ENCODE results near the gene FYB1.
"Not testable (repeated sequence)": the region's sequence is repeated elsewhere in the genome, so short reads cannot be mapped to it uniquely, and the experiment has no call there.

The FYB1 gene

GRCh38 chr5:39226100-39226451 is 6.7 kb upstream of the FYB1 start:
- DNase-seq (ENCODE audit: low read depth): no peak
- no peak overlapping the region for H3K4me3 ChIP-seq (ENCODE audit: low read depth, low read length)
- no peak for TF ChIP-seq POLR2A (IDR thresholded peaks at IDR 0.05; ENCODE audit: extremely low read depth, insufficient read length)
- TF ChIP-seq MYC (IDR thresholded peaks at IDR 0.05; ENCODE audit: low read depth, low read length): no peak
- peak; percentile 3; the same call in 1 of the 2 replicates for TF ChIP-seq MAX (IDR thresholded peaks at IDR 0.05; ENCODE audit: low read depth, low read length)

GRCh38 chr5:39225405-39226099 is 6.2 kb upstream of the FYB1 start:
- TF ChIP-seq MYC (IDR thresholded peaks at IDR 0.05; ENCODE audit: low read depth, low read length) (no peak), MAX (IDR thresholded peaks at IDR 0.05; ENCODE audit: low read depth, low read length) (0 out of 2 replicates have a peak, but pooled peaks have one; percentile 33), POLR2A (IDR thresholded peaks at IDR 0.05; ENCODE audit: extremely low read depth, insufficient read length) (no peak)
- TF ChIP-seq, protein P1, sequence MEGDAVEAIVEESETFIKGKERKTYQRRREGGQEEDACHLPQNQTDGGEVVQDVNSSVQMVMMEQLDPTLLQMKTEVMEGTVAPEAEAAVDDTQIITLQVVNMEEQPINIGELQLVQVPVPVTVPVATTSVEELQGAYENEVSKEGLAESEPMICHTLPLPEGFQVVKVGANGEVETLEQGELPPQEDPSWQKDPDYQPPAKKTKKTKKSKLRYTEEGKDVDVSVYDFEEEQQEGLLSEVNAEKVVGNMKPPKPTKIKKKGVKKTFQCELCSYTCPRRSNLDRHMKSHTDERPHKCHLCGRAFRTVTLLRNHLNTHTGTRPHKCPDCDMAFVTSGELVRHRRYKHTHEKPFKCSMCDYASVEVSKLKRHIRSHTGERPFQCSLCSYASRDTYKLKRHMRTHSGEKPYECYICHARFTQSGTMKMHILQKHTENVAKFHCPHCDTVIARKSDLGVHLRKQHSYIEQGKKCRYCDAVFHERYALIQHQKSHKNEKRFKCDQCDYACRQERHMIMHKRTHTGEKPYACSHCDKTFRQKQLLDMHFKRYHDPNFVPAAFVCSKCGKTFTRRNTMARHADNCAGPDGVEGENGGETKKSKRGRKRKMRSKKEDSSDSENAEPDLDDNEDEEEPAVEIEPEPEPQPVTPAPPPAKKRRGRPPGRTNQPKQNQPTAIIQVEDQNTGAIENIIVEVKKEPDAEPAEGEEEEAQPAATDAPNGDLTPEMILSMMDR (IDR thresholded peaks at IDR 0.05; ENCODE audit: low read depth, low read length): no peak
- H3K4me3 ChIP-seq (ENCODE audit: low read depth, low read length): no peak overlapping the region
- DNase-seq (ENCODE audit: low read depth): peak; percentile 73

DNA sequence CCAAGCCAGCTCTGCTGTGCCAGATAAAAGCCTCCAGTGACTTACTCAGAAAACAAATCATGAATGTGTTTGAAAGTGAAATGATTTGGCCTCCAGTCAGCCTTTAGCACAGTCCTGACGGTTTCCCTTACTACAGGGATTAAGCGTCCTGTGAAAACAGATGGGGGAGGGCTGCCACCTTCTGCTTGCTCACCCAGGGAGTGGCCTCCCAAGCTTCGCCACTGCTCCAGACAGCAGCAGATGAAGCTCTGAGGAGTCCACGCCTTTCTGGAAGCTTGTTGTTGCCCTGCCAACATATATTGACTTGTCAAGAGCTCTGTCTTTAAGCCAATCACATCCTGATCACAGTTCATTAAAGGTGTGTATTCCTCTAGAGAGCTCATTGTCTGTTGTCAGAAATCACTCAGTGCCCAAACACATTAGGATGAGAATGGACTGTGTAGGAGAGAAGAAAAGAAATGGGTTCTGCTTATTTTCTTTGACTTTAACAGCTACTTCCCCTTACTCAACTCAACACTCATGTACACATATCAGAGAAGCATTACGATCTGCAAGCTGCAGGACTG is 4.9 kb upstream of the FYB1 start:
- peak; percentile 67 for DNase-seq (ENCODE audit: low read depth)
- H3K4me3 ChIP-seq (ENCODE audit: low read depth, low read length): no peak overlapping the region
- no peak for TF ChIP-seq POLR2A (IDR thresholded peaks at IDR 0.05; ENCODE audit: extremely low read depth, insufficient read length)
- TF ChIP-seq MYC (IDR thresholded peaks at IDR 0.05; ENCODE audit: low read depth, low read length): no peak
- TF ChIP-seq, protein P1 (IDR thresholded peaks at IDR 0.05; ENCODE audit: low read depth, low read length): no peak
- no peak for TF ChIP-seq MAX (IDR thresholded peaks at IDR 0.05; ENCODE audit: low read depth, low read length)

DNA sequence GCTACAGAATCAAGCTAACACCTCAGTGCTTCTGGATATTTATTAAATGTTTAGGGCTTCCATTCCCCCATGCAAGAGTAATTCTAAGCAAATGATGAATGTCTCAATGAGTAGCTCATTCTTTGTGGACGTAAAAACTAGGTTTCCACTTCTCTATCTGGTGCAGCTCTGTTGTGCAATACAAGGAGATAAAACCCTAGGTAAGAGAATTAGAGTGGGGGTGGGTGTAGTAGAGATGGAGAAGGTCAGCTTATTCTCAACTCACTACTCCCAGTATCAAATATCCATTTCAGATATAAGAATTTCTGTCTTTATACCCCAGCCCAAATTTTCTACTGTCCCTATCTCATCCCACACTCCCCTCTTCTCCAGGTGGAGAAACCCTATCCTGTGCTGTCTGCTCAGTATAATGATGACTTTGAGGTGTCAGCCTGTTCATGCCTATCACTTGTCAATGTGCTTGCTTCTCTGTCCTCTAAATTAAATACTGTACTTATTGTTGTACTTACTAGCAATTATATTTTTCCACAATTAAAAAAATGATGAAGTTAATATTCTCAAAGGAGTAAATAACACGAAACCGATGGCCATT is 4.3 kb upstream of the FYB1 start:
- no peak overlapping the region for H3K4me3 ChIP-seq (ENCODE audit: low read depth, low read length)
- no peak for TF ChIP-seq POLR2A (IDR thresholded peaks at IDR 0.05; ENCODE audit: extremely low read depth, insufficient read length)
- TF ChIP-seq, protein P1 (IDR thresholded peaks at IDR 0.05; ENCODE audit: low read depth, low read length): no peak
- no peak for TF ChIP-seq MYC (IDR thresholded peaks at IDR 0.05; ENCODE audit: low read depth, low read length)
- no peak for TF ChIP-seq MAX (IDR thresholded peaks at IDR 0.05; ENCODE audit: low read depth, low read length)
- DNase-seq (ENCODE audit: low read depth): peak; percentile 56

DNA sequence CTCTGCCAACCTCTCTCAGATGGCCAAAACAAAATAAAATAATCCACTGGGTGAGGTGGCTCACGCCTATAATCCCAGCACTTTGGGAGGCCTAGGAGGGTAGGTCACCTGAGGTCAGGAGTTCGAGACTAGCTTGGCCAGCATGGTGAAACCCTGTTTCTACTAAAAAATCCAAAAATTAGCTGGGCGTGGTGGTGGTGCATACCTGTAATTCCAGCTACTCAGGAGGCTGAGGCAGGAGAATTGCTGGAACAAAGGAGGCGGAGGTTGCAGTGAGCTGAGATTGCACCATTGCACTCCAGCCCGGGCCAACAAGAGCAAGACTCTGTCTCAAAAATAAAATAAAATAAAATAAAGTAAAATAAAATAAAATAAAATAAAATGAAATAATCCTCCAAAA is 2.3 kb upstream of the FYB1 start:
- not testable (repeated sequence) for H3K4me3 ChIP-seq (ENCODE audit: low read depth, low read length); DNase-seq (ENCODE audit: low read depth)

DNA sequence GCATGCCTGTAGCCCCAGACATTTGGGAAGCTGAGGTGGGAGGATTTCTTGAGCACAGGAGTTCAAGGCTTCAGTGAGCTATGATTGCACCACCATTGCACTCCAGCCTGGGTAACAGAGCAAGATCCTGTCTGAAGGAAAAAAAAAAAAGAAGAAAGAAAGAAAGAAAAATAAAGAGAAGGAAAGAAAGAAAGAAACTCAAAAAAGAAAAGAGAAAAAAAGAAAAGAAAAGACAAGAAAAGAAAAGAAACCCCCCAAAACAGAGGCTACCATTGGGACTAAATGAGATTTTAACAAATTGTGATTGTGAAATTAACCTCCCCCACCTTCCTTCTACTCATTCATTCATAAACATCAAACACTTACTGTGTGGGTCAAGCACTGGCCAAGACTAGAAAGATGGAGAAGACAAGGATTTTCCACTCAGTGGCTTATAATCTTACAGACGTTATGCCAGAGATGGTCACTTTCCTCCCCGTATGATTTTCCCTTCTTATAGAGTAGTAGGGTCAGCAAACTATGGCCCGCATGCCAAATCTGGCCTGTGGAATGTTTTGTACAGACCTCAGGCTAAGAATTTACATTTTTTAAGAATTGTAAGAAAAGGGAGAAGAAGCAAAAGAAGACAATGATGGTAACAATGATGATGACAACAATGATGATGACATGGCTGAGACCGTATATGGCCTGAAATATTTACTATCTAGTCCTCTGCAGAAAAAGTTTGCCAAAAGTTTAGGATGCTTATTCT is 1.1 kb upstream of the FYB1 start:
- TF ChIP-seq, protein P1 (IDR thresholded peaks at IDR 0.05; ENCODE audit: low read depth, low read length): no peak
- TF ChIP-seq MYC (IDR thresholded peaks at IDR 0.05; ENCODE audit: low read depth, low read length) (no peak), POLR2A (IDR thresholded peaks at IDR 0.05; ENCODE audit: extremely low read depth, insufficient read length) (no peak), MAX (IDR thresholded peaks at IDR 0.05; ENCODE audit: low read depth, low read length) (no peak)
- H3K4me3 ChIP-seq (ENCODE audit: low read depth, low read length): no peak overlapping the region
- peak; percentile 29 for DNase-seq (ENCODE audit: low read depth)

Measured in NB4 (cell line).